Measurements from ENCODE around the gene TBPL1.
"Not testable (repeated sequence)": the region's sequence is repeated elsewhere in the genome, so short reads cannot be mapped to it uniquely, and the experiment has no call there.

TBPL1 gene

DNA sequence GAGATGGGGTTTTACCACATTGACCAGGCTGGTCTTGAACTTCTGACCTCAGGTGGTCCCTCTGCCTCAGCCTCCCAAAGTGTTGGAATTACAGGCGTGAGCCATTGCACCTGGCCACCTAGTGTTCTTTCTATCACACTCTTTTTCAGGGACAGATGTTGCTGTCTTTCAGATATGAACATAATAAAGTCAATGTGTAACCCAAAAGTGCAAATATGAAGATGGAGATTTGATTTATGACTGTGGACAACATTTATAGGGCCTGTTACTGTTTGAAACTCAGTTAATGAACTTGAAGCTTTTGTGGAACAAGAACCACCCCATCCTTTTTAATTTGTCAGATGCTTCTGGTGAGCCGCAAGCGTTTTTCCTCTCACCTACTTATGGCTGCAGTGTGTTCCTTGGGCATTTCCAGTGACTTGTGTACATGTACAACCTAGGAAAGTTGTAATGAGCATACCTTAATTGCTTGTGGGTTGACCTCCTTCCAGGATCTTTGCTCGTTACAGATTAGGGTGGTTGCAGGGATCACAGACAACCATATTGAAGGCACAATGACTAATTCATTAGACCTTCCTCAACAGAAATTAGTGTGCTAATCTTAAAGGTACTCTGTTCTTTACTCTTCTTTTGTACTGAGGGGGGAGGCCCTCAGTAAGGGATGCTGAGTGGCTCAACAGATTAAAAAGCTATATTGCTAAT, 6.8 kb downstream of the TBPL1 start:
- H3K4me1 ChIP-seq (ENCODE audit: control insufficient read depth in 2 of 2, insufficient read depth in 2 of 2, low read length in 2 of 2) = peaks cover 0 to 19% of the 10 kb centered on the region in 2 donors
- H3K36me3 ChIP-seq (ENCODE audit: control insufficient read depth in 2 of 2, insufficient read depth in 2 of 2, low read length in 2 of 2) = no peaks in the 10 kb centered on the region
- H3K27me3 ChIP-seq (ENCODE audit: control insufficient read depth in 2 of 2, insufficient read depth in 2 of 2, low read length in 2 of 2) = no peaks in the 10 kb centered on the region
- no peak overlapping the region for H3K9ac ChIP-seq (ENCODE audit: low read depth in 1 of 2, low read length in 2 of 2)
- H3K9me3 ChIP-seq (ENCODE audit: control insufficient read depth in 2 of 2, low read length in 2 of 2) = no peaks in the 10 kb centered on the region
- H3K4me3 ChIP-seq (ENCODE audit: low read length in 2 of 2) = no peak overlapping the region
- peak overlapping the region in 1 of 2 donors; percentile 41 for H3K27ac ChIP-seq (ENCODE audit: low read depth in 2 of 2, low read length in 2 of 2)

DNA sequence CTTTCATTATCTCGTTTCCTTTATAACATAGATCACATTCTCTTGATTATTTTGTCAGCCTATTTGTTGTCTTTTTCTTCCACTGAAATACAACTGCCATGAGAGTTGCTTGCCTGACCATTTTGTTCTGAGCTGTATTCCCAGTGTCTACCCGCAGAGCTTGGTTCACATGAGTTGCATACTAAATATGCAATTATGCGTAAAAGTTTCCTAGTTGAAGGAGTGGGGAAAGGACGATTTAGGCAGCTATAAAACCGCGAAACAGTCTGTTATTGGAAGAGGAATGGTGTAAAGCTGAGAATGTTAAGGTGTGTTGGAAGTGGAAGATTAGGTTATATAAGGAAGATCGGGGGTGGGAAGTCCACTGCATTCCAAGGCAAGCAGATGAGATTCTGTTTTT, 8.8 kb downstream of the TBPL1 start:
- no peak overlapping the region for H3K9ac ChIP-seq (ENCODE audit: low read depth in 1 of 2, low read length in 2 of 2)
- H3K4me3 ChIP-seq (ENCODE audit: low read length in 2 of 2) = no peak overlapping the region
- H3K27ac ChIP-seq (ENCODE audit: low read depth in 2 of 2, low read length in 2 of 2) = no peak overlapping the region
- H3K9me3 ChIP-seq (ENCODE audit: control insufficient read depth in 2 of 2, low read length in 2 of 2) = no peaks in the 10 kb centered on the region
- peaks cover 11 to 31% of the 10 kb centered on the region in 2 donors for H3K4me1 ChIP-seq (ENCODE audit: control insufficient read depth in 2 of 2, insufficient read depth in 2 of 2, low read length in 2 of 2)
- no peaks in the 10 kb centered on the region for H3K27me3 ChIP-seq (ENCODE audit: control insufficient read depth in 2 of 2, insufficient read depth in 2 of 2, low read length in 2 of 2)
- no peaks in the 10 kb centered on the region for H3K36me3 ChIP-seq (ENCODE audit: control insufficient read depth in 2 of 2, insufficient read depth in 2 of 2, low read length in 2 of 2)

DNA sequence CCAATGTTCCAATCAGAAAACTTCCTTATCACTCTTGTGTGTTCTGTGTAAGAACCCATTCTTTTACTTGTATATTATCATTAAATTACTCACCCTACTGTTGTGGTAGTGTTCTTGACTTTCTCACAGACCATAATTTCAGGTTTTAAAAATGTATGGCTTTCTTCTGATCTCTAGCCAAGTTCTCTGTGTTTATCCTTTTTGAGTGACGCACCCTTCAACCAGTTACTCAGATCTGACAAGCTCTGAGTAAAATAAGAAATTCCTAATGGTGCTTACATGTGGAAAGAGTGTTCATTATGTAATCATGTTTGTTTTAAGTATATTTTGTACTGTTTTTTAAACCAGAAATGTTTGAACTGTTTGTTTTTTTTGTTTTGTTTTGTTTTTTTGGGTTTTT, 11.0 kb downstream of the TBPL1 start:
- no peak overlapping the region for H3K4me3 ChIP-seq (ENCODE audit: low read length in 2 of 2)
- peaks cover 11 to 34% of the 10 kb centered on the region in 2 donors for H3K4me1 ChIP-seq (ENCODE audit: control insufficient read depth in 2 of 2, insufficient read depth in 2 of 2, low read length in 2 of 2)
- H3K9ac ChIP-seq (ENCODE audit: low read depth in 1 of 2, low read length in 2 of 2) = no peak overlapping the region
- H3K36me3 ChIP-seq (ENCODE audit: control insufficient read depth in 2 of 2, insufficient read depth in 2 of 2, low read length in 2 of 2) = no peaks in the 10 kb centered on the region
- no peak overlapping the region for H3K27ac ChIP-seq (ENCODE audit: low read depth in 2 of 2, low read length in 2 of 2)
- H3K27me3 ChIP-seq (ENCODE audit: control insufficient read depth in 2 of 2, insufficient read depth in 2 of 2, low read length in 2 of 2) = no peaks in the 10 kb centered on the region
- H3K9me3 ChIP-seq (ENCODE audit: control insufficient read depth in 2 of 2, low read length in 2 of 2) = no peaks in the 10 kb centered on the region

DNA sequence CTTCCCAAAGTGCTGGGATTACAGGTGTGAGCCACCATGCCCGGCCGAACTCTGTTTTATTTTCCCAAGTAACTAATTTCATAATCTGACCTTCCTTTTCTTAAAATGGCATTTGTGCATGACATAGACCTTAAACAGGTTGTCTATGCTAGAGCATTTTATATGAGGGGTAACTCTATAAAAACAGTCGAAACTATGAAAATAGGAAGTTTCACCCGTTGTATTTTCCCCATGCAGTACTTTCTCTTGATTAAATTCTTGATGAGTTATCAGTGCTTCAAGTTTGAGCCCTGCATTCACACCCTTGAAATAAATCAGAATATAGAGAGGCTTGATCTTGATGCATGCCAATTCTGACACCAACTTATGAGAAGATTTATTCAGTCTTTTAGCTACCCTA, 11.7 kb downstream of the TBPL1 start:
- H3K27me3 ChIP-seq (ENCODE audit: control insufficient read depth in 2 of 2, insufficient read depth in 2 of 2, low read length in 2 of 2) = no peaks in the 10 kb centered on the region
- no peak overlapping the region for H3K9ac ChIP-seq (ENCODE audit: low read depth in 1 of 2, low read length in 2 of 2)
- no peak overlapping the region for H3K4me3 ChIP-seq (ENCODE audit: low read length in 2 of 2)
- no peaks in the 10 kb centered on the region for H3K36me3 ChIP-seq (ENCODE audit: control insufficient read depth in 2 of 2, insufficient read depth in 2 of 2, low read length in 2 of 2)
- H3K4me1 ChIP-seq (ENCODE audit: control insufficient read depth in 2 of 2, insufficient read depth in 2 of 2, low read length in 2 of 2) = peaks cover 11 to 32% of the 10 kb centered on the region in 2 donors
- H3K27ac ChIP-seq (ENCODE audit: low read depth in 2 of 2, low read length in 2 of 2) = no peak overlapping the region
- H3K9me3 ChIP-seq (ENCODE audit: control insufficient read depth in 2 of 2, low read length in 2 of 2) = no peaks in the 10 kb centered on the region

DNA sequence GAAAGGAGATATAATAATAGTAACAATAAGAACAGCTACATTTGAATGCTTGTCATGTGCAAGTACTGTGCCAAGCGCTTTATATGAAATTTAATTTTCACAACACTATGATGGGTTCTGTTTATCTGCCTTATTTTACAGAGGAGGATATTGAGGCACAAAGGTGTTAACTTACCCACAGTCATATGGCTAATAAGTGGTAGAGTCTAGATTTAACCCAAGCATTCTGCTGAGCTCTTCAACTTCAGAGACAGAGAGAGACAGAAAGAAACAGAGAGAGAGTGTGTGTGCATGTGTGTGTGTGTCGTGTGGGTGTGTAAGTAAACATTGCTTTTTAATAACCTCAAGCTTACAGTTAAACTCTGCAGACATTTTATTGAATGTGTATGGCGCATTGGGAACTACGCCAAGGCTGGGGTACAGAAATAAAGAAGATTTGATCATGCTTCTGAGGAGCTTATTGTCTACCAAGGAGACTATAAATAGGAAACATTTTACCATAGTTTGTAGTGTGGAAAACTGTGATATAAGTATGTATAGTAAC, 12.9 kb downstream of the TBPL1 start:
- Histone ChIP-seq H3K4me1 (ENCODE audit: control insufficient read depth in 2 of 2, insufficient read depth in 2 of 2, low read length in 2 of 2) (peaks cover 11 to 29% of the 10 kb centered on the region in 2 donors), H3K27ac (ENCODE audit: low read depth in 2 of 2, low read length in 2 of 2) (no peak overlapping the region), H3K9ac (ENCODE audit: low read depth in 1 of 2, low read length in 2 of 2) (peak overlapping the region in 1 of 2 donors; percentile 45), H3K9me3 (ENCODE audit: control insufficient read depth in 2 of 2, low read length in 2 of 2) (no peaks in the 10 kb centered on the region), H3K4me3 (ENCODE audit: low read length in 2 of 2) (no peak overlapping the region), H3K36me3 (ENCODE audit: control insufficient read depth in 2 of 2, insufficient read depth in 2 of 2, low read length in 2 of 2) (no peaks in the 10 kb centered on the region), H3K27me3 (ENCODE audit: control insufficient read depth in 2 of 2, insufficient read depth in 2 of 2, low read length in 2 of 2) (no peaks in the 10 kb centered on the region)

DNA sequence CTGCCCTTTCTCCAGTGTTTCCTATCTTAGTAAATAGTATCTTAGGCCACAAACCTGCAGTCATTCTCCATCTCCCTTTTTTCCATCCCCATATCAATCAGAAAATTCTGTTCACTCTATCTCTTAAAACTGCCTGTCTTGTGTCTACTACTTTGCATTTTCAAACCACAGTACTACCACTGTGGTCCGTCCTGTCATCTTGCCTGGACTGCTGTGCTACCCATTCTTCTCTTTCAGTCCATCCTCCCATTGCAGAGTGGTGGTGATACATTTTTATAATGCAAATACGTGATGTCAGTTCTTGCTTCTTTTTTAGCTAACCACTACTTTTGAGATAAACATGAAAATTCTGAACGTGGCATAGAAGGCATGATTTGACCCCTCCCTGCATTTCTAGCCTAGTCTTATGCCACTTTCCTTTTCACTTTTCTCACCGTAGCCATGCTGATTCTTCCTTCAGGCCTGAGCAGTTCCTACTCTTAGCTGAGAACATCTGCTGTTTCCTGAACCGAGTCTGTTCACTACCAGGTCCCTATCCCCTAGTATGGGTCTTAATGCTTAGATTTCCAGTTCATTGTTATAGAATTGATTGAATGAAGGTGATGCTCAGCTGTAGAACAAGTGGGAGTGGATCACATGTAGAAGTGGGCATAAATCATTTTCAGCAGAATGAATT, 13.8 kb downstream of the TBPL1 start:
- Histone ChIP-seq H3K9ac (ENCODE audit: low read depth in 1 of 2, low read length in 2 of 2) (no peak overlapping the region), H3K27me3 (ENCODE audit: control insufficient read depth in 2 of 2, insufficient read depth in 2 of 2, low read length in 2 of 2) (no peaks in the 10 kb centered on the region), H3K36me3 (ENCODE audit: control insufficient read depth in 2 of 2, insufficient read depth in 2 of 2, low read length in 2 of 2) (no peaks in the 10 kb centered on the region), H3K4me3 (ENCODE audit: low read length in 2 of 2) (peak overlapping the region in 1 of 2 donors; percentile 4), H3K9me3 (ENCODE audit: control insufficient read depth in 2 of 2, low read length in 2 of 2) (no peaks in the 10 kb centered on the region), H3K27ac (ENCODE audit: low read depth in 2 of 2, low read length in 2 of 2) (no peak overlapping the region), H3K4me1 (ENCODE audit: control insufficient read depth in 2 of 2, insufficient read depth in 2 of 2, low read length in 2 of 2) (peaks cover 11 to 29% of the 10 kb centered on the region in 2 donors)

- no peak overlapping the region for H3K9ac ChIP-seq (ENCODE audit: low read depth in 1 of 2, low read length in 2 of 2)
- H3K4me1 ChIP-seq (ENCODE audit: control insufficient read depth in 2 of 2, insufficient read depth in 2 of 2, low read length in 2 of 2) = peaks cover 11 to 29% of the 10 kb centered on the region in 2 donors
- no peak overlapping the region for H3K27ac ChIP-seq (ENCODE audit: low read depth in 2 of 2, low read length in 2 of 2)
Measured at GRCh38 chr6:133967347-133967746, 14.3 kb downstream of the TBPL1 start.

DNA sequence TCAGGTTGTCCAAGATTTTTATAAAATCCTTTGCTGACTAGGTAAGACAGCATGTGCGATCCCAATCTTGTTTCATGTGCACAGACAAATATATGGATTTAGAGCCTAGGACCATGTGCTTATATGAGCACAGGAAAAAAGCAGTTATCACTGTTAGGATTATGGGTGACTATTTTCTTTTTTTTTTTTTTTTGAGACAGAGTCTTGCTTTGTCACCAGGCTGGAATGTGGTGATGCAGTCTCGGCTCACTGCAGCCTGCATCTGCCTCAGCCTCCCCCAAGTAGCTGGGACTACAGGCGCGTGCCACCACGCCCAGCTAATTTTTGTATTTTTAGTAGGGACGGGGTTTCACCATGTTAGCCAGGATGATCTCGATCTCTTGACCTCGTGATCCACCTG, 14.8 kb downstream of the TBPL1 start:
- not testable (repeated sequence) for H3K27me3 ChIP-seq (ENCODE audit: control insufficient read depth in 2 of 2, insufficient read depth in 2 of 2, low read length in 2 of 2); H3K36me3 ChIP-seq (ENCODE audit: control insufficient read depth in 2 of 2, insufficient read depth in 2 of 2, low read length in 2 of 2); H3K4me3 ChIP-seq (ENCODE audit: low read length in 2 of 2); H3K9ac ChIP-seq (ENCODE audit: low read depth in 1 of 2, low read length in 2 of 2); H3K9me3 ChIP-seq (ENCODE audit: control insufficient read depth in 2 of 2, low read length in 2 of 2); H3K27ac ChIP-seq (ENCODE audit: low read depth in 2 of 2, low read length in 2 of 2)
- H3K4me1 ChIP-seq (ENCODE audit: control insufficient read depth in 2 of 2, insufficient read depth in 2 of 2, low read length in 2 of 2) = peaks cover 11 to 28% of the 10 kb centered on the region in 2 donors

More at GRCh38 chr6:133967347-133967746, 14.3 kb downstream of the TBPL1 start:
- Histone ChIP-seq H3K27me3 (ENCODE audit: control insufficient read depth in 2 of 2, insufficient read depth in 2 of 2, low read length in 2 of 2) (no peaks in the 10 kb centered on the region), H3K4me3 (ENCODE audit: low read length in 2 of 2) (no peak overlapping the region), H3K9me3 (ENCODE audit: control insufficient read depth in 2 of 2, low read length in 2 of 2) (no peaks in the 10 kb centered on the region), H3K36me3 (ENCODE audit: control insufficient read depth in 2 of 2, insufficient read depth in 2 of 2, low read length in 2 of 2) (no peaks in the 10 kb centered on the region)

DNA sequence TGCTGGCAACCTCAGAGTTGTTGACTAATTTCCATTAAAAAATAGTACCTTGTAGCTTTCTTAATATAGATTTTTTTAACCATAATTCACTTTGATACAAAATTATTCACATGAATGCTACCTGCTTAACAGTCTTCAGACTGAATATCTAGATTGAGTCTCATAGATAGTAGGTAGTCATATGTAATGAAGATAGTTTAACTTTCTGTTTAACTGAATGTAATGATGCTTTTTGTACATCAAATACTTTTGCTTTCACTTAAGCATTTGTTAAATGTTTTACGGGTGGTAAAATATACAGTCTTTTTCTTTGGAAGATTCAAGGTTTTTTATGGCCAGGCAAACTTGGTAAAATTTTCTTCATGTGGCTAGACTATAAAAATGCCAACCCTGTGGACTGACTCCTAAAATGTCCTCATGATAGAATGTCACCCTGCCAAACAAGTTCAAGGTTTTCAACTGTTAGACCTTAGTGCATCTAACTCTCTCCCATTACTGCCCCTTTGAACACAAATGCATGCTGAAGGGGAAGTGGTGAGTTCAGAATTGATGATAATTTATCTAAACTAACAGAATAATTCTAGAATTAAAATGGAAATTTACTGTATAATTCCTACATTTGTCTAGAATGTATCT, 16.4 kb downstream of the TBPL1 start:
- Histone ChIP-seq H3K27me3 (ENCODE audit: control insufficient read depth in 2 of 2, insufficient read depth in 2 of 2, low read length in 2 of 2) (no peaks in the 10 kb centered on the region), H3K4me1 (ENCODE audit: control insufficient read depth in 2 of 2, insufficient read depth in 2 of 2, low read length in 2 of 2) (peaks cover 11 to 26% of the 10 kb centered on the region in 2 donors), H3K9me3 (ENCODE audit: control insufficient read depth in 2 of 2, low read length in 2 of 2) (no peaks in the 10 kb centered on the region), H3K27ac (ENCODE audit: low read depth in 2 of 2, low read length in 2 of 2) (no peak overlapping the region), H3K9ac (ENCODE audit: low read depth in 1 of 2, low read length in 2 of 2) (no peak overlapping the region), H3K36me3 (ENCODE audit: control insufficient read depth in 2 of 2, insufficient read depth in 2 of 2, low read length in 2 of 2) (no peaks in the 10 kb centered on the region), H3K4me3 (ENCODE audit: low read length in 2 of 2) (no peak overlapping the region)

GRCh38 chr6:133969921-133970295, 16.9 kb downstream of the TBPL1 start:
- Histone ChIP-seq H3K36me3 (ENCODE audit: control insufficient read depth in 2 of 2, insufficient read depth in 2 of 2, low read length in 2 of 2) (no peaks in the 10 kb centered on the region), H3K9ac (ENCODE audit: low read depth in 1 of 2, low read length in 2 of 2) (no peak overlapping the region), H3K27ac (ENCODE audit: low read depth in 2 of 2, low read length in 2 of 2) (no peak overlapping the region), H3K9me3 (ENCODE audit: control insufficient read depth in 2 of 2, low read length in 2 of 2) (no peaks in the 10 kb centered on the region), H3K4me3 (ENCODE audit: low read length in 2 of 2) (no peak overlapping the region), H3K27me3 (ENCODE audit: control insufficient read depth in 2 of 2, insufficient read depth in 2 of 2, low read length in 2 of 2) (no peaks in the 10 kb centered on the region), H3K4me1 (ENCODE audit: control insufficient read depth in 2 of 2, insufficient read depth in 2 of 2, low read length in 2 of 2) (peaks cover 11 to 23% of the 10 kb centered on the region in 2 donors)

Data from mucosa of rectum (tissue), 2 donors.